ENCODE data around the gene POLR2L. TPM values are rescaled to one million over a fixed set of nuclear protein-coding genes. Genes with fewer than 3 reads are reported as not detected.

POLR2L gene
- total RNA-seq, 1 donor from 2014 or later = 42.0 TPM

DNA sequence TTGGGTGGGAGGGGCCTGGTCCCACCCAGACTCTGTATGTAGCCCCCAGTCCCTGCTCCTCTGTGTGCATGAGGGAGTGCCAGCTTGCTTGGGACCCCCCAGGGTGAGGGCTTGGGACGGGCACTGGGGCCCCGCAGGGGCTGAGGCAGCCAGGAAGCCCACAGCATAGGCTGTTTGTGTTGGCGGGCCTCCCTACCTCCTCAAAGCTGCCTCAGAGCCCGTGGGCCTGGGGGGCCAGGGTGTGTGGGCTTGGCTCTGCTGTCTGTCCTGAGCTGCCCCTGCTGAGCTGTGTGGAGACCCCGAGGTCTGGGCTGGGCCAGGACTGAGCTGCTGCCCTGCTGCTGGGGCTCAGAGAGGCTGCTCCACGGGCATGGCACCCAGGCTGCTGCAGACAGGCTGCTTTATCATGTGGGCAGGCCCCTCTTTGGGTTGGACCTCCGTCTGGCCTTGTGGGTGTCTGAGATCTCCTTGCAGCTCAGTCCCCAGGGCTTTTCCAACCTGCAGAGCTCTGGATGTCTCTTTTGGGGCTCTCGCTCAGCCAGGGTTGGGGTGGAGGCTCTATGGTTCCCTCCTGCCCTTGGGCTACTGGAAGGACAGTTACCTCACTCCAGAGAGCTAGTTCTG is 3.7 kb upstream of the POLR2L start:
- H3K27me3 ChIP-seq (ENCODE audit: control insufficient read depth, insufficient read depth, low read length) = no peaks in the 10 kb centered on the region
- H3K4me3 ChIP-seq (ENCODE audit: low read depth, low read length) = no peak overlapping the region
- no peak for DNase-seq (ENCODE audit: low read depth)
- TF ChIP-seq, protein P1, sequence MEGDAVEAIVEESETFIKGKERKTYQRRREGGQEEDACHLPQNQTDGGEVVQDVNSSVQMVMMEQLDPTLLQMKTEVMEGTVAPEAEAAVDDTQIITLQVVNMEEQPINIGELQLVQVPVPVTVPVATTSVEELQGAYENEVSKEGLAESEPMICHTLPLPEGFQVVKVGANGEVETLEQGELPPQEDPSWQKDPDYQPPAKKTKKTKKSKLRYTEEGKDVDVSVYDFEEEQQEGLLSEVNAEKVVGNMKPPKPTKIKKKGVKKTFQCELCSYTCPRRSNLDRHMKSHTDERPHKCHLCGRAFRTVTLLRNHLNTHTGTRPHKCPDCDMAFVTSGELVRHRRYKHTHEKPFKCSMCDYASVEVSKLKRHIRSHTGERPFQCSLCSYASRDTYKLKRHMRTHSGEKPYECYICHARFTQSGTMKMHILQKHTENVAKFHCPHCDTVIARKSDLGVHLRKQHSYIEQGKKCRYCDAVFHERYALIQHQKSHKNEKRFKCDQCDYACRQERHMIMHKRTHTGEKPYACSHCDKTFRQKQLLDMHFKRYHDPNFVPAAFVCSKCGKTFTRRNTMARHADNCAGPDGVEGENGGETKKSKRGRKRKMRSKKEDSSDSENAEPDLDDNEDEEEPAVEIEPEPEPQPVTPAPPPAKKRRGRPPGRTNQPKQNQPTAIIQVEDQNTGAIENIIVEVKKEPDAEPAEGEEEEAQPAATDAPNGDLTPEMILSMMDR (IDR thresholded peaks at IDR 0.05; ENCODE audit: insufficient read depth, low read length, poor library complexity, severe bottlenecking) = no peak
- peaks cover 2% of the 10 kb centered on the region for H3K36me3 ChIP-seq (ENCODE audit: control insufficient read depth, insufficient read depth, low read length)

DNA sequence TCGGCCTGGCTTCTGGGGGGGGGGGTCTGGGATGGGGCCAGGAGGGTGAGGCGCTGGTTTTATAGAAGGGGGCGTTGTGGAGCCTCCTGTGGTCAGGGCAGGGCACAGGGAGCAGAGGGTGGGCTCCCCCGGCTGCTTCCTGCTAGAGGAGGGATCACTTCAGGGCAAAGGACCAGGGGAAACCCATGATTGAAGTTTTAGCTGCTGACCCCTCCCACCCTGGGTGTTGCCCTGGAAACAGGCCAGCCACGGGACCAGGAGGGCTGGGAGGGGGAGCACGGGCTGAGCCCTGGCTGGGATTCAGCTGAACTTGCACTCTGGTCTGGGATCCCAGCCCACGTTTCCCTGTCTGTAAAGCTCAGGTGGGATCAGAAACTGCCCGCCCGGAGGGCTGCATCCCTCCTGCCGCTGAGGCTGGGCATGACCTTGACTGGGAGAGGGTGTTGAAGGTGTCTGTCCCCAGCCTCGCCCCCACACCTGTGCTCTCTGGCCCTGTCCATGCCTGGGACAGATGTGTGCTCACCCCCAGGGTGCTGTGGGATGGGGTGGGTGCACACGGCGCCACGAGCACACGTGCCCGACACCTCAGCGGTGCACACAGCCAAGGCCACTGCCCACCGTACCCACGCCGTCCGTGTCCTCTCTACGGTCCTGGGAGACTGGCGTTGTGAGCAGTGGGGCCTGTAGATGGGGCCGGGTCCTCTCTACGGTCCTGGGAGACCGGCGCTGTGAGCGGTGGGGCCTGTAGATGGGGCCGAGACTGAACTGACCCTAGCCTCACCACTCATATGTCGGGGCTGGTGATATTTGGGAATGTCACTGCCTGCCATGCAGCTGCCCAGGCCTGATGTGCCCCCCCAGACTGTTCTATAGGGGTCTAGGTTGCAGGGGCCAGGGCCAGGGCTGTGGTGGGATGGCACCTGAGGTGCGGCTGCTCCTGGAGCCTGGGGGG is 2.6 kb upstream of the POLR2L start:
- H3K4me3 ChIP-seq (ENCODE audit: low read depth, low read length) = peak overlapping the region; percentile 93
- TF ChIP-seq, protein P1 (IDR thresholded peaks at IDR 0.05; ENCODE audit: insufficient read depth, low read length, poor library complexity, severe bottlenecking) = no peak
- no peaks in the 10 kb centered on the region for H3K27me3 ChIP-seq (ENCODE audit: control insufficient read depth, insufficient read depth, low read length)
- DNase-seq (ENCODE audit: low read depth) = no peak
- peaks cover 2% of the 10 kb centered on the region for H3K36me3 ChIP-seq (ENCODE audit: control insufficient read depth, insufficient read depth, low read length)

DNA sequence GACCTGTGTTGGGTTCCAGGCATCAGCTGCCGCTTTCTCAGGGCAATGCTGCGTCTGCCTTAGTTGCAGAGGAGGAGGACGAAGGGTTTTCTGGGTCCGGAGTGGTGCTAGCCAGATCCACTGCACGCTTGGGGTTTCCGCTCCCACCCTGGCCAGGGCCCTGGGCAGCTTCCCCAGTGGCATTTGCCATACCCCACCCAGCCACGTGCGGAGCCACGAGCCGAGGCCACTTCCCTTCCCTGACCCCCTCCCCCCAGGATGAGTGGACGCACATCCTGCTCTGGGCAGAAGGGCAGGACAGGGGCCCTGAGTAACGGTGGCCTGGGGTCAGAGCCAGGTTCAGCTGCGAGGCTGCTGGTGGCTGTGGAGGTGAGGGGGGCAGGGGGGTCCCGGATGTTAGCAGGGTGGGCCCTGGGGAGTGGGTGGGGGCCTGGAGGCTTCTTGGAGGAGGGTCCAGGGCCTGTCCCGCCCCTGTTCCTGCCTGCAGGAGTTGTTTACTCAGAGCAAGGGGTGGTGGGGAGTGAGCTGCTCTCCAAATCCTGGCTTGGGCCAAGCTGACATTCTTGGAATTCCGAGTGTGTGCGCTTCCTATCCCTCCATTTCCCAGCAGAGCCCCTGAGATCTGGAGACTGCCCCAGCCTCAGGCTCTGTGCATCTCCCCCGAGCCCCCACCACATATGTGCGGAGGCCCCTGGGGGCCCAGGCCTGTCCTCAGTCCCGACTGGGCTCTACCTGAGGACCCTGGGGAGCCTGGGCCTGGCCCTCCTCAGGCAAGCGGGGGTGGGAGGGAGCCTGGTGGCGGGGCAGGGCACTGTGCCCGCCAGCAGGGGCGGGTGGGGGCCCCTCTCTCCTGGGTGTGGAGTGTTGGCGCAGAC is 1.7 kb upstream of the POLR2L start:
- H3K27me3 ChIP-seq (ENCODE audit: control insufficient read depth, insufficient read depth, low read length) = no peaks in the 10 kb centered on the region
- DNase-seq (ENCODE audit: low read depth) = no peak

DNA sequence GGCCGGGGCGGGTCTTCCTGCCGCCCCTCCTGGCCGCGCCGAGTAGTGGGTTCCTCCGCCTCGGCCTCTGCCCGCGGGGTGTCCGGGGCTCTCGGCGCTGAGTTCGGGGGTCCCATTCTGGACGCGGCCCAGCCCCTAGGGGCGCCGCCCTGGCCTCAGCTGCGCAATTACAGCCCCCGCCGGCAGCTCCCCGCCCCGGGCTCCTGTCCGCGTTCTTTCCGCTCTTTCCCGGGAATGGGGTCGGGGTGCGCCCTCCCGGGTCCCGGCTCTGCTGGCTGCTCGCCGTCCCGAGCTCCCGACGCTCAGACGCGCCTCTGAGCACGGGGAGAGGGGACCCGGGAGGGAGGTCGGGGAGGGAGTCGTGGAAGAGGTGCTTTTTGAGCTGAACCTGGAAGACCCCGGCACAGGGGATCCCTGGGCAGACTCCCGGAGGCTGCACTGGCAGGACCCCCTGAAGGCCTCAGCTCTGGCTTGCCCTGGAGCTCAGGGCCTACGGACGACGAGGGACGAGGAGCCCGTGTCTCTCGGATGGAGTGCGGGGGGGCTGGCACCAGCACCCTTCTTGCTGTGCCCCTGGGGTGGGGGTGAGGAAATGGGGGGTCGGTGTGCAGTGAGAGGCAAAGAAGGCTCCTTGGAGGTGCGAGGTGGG is 881 bp upstream of the POLR2L start:
- TF ChIP-seq, protein P1 (IDR thresholded peaks at IDR 0.05; ENCODE audit: insufficient read depth, low read length, poor library complexity, severe bottlenecking) = no peak
- H3K36me3 ChIP-seq (ENCODE audit: control insufficient read depth, insufficient read depth, low read length) = peaks cover 3% of the 10 kb centered on the region
- H3K27me3 ChIP-seq (ENCODE audit: control insufficient read depth, insufficient read depth, low read length) = no peaks in the 10 kb centered on the region
- no peak for DNase-seq (ENCODE audit: low read depth)
- H3K4me3 ChIP-seq (ENCODE audit: low read depth, low read length) = peak overlapping the region; percentile 93

More for the DNA sequence above, 1.7 kb upstream of the POLR2L start:
- TF ChIP-seq, protein P1 (IDR thresholded peaks at IDR 0.05; ENCODE audit: insufficient read depth, low read length, poor library complexity, severe bottlenecking) = no peak
- Histone ChIP-seq H3K4me3 (ENCODE audit: low read depth, low read length) (peak overlapping the region; percentile 93), H3K36me3 (ENCODE audit: control insufficient read depth, insufficient read depth, low read length) (peaks cover 2% of the 10 kb centered on the region)

DNA sequence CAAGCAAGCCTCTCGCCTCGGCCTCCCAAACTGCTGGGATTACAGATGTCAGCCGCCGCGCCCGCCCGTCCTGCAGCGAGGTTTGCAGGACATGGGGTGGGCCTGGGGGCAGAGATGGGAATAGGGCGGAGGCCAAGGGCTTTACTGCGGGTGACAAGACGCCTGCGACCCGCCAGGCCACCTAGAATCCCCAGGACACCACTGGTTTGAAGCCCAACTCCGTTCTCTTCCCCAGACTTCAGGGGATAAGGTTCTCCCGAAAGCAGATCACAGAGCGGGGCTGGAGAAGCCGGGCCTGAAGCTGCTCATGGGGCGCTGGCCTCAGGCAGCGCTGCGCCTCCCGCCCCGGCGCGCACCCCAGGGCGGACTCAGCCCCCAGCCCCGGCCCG is 354 bp downstream of the POLR2L start:
- no peak for DNase-seq (ENCODE audit: low read depth)
- no peaks in the 10 kb centered on the region for H3K27me3 ChIP-seq (ENCODE audit: control insufficient read depth, insufficient read depth, low read length)
- peaks cover 7% of the 10 kb centered on the region for H3K36me3 ChIP-seq (ENCODE audit: control insufficient read depth, insufficient read depth, low read length)
- TF ChIP-seq, protein P1 (IDR thresholded peaks at IDR 0.05; ENCODE audit: insufficient read depth, low read length, poor library complexity, severe bottlenecking) = no peak
- peak overlapping the region; percentile 93 for H3K4me3 ChIP-seq (ENCODE audit: low read depth, low read length)

Measured in kidney epithelial cell (primary cell).